ENCODE data around the gene TFAP2A. TPM values are rescaled to one million over a fixed set of nuclear protein-coding genes. Genes with fewer than 3 reads are reported as not detected.
A peak's percentile ranks its signal among the peaks of the same experiment; 100 is the strongest.

Gene TFAP2A
- total RNA-seq, 1 experiment from 2014 or later = 14.8 TPM

DNA sequence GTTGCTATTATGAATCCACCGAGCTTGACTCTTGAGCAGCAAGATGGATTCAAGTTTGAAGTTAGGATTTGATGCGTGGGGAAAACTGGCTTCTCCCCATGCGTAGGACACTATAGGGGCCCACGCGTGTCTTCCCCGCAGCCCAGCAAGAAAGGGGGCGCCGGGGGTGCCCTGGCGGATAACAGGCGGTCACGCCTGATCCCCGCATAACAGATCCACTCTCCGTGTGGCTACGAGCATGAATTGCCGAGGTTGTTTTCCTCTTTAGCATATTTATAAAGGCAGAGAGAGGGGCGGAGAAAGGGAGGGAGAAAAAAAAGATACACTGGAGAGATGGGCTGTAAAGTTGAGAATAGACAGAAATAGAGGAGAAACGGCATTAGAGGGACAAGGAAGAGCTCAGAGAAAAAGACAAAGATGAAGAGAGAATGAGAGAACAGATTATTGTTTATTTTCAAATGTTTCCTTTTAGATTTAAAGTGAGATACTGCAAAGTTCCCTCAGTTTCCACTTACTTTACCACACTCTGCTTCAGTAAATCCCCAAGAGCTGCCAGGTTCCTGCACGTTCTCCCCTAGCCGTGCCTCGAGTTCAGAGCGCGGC, 32.0 kb downstream of the TFAP2A start:
- Histone ChIP-seq H3K4me3 (peak overlapping the region; percentile 30; the same call in 1 of the 2 replicates), H3K27me3 (no peaks in the 10 kb centered on the region), H3K36me3 (no peaks in the 10 kb centered on the region), H3K9me3 (no peaks in the 10 kb centered on the region)
- DNase-seq = no peak

DNA sequence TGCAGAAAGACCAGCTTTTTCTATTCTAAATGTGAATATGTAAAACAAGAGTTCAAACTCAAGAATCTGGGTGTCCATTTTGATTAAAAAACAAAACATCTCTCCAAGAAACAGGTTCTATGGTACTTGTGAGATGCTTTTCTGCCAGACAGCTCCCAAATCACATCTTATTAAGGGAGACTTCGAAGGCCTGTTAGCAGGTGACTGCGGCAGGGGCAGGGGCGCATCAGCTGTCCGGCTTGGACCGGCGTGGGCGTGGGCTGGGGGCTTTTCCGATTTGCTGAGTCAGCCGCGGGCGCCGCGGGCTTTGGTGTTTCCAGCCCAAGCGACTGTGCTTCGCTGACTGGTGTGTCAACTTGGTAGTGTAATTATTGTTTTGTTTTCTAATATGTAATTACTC, 32.6 kb downstream of the TFAP2A start:
- DNase-seq = no peak
- no peaks in the 10 kb centered on the region for H3K9me3 ChIP-seq
- H3K27me3 ChIP-seq = no peaks in the 10 kb centered on the region
- no peak overlapping the region for H3K4me3 ChIP-seq
- no peaks in the 10 kb centered on the region for H3K36me3 ChIP-seq

DNA sequence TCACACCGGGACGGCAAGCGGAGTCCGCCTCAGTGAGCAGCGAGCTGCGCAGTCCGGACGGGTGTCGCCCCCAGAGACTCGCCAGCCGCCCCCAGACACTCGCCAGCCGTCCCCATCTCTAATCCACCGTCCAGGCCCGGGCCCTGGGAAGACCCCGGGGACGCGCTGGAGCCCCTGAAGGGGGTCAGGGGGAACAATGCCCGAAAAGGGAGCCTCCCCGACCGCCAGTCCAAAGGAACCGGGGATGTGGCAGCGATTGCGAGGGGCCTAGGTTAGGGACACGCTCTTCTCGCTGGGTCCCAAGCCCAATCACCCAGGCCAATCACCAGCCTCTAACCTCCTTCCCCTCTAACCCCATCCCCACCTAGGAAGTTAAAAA, 33.1 kb downstream of the TFAP2A start:
- Histone ChIP-seq H3K36me3 (no peaks in the 10 kb centered on the region), H3K4me3 (no peak overlapping the region), H3K9me3 (no peaks in the 10 kb centered on the region), H3K27me3 (no peaks in the 10 kb centered on the region)
- DNase-seq = no peak

DNA sequence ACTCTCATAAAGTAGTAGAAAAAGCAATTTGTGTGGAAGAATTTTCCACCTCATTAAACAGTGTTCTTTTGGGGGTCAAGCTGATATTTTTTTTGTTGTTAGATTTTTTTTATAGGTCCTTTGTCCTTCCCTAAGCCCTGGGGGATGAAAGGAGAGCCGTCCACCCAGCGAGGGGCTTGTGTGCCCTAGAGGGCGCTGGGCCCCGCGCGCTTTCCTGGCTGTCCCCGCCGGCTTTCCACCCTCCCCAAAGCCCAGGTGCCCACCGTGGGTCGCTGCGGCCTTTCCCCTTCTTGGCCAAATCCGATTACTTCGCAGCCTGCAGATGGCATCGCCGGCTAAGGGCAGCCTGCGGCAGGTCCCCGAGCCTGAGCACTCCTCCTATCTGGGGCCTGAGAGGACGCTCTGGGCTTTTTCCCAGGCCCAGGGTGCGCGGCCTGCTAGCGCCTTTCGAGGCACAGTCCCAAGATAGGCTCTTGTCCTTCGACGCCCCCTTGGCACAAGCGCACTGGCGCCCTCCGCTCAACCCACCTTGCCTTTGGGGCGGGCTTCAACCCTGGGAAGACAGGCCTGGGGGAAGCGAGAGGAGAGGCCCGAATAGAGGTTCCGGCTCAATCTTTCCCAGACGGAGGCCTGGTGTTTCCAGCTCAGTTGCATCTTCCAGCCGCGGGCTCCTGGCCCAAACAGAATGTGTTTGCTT, 33.6 kb downstream of the TFAP2A start:
- H3K27me3 ChIP-seq = no peaks in the 10 kb centered on the region
- no peak for DNase-seq
- no peaks in the 10 kb centered on the region for H3K9me3 ChIP-seq
- H3K4me3 ChIP-seq = no peak overlapping the region
- no peaks in the 10 kb centered on the region for H3K36me3 ChIP-seq

DNA sequence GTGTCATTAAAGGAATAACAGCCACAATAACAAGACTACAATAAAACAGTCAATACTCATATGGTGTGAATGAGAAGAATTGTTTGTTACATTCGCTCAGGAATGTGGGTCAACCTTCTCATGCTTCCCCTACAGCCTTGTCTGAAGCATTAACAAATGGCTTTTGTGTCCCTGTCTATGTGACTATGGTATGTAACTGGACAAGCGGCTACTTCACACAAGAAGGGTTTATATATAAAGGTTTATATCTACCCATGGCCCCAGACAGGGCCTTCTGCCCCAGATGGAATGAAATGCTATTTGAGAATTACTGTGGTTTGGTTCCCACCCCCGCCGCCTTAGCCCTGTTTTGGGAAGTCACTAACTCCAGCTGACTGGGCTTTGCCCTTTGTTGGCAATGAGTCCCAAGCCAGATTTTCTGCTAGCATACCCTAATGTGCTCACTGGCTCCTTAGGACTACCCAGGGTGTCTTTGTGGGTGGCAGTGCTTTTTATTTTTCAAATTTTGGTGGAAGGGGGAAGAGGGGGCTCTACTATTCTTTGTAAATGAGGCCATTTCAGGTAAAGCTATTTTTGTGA, 39.4 kb downstream of the TFAP2A start:
- no peak overlapping the region for H3K4me3 ChIP-seq
- no peaks in the 10 kb centered on the region for H3K9me3 ChIP-seq
- H3K36me3 ChIP-seq = no peaks in the 10 kb centered on the region
- DNase-seq = no peak
- no peaks in the 10 kb centered on the region for H3K27me3 ChIP-seq

DNA sequence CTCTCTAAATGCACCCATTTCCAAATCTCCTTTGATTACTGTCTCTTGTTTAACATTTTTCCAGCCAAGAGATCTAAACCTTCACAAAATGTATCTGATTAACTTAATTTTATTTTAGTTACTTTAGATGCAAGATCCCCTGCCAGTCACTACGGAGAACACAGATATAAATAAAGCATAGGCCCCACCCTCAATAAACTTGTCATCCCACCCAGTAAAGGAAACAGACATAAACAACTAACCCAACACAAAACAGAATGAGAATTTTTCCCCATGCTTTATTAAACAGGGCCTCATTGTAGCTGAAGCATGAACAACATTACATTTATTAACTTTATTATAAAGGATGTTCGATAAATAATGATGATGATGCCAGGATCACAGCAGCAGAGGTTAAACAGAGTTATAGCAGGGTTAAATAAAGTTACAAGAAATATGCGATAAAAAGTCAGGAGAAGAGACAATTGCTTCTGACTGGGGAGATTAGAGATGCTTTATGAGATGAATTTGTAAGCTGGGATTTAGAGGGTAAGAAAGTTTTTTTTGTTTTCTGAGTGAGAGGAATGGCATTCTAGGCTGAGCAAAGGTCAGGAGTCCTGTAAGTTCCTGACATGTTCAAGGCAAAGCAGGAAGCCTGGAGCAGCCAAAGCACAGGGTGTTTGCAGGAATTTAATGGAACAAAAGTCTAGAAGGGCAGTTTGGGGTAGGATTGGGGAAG, 41.1 kb downstream of the TFAP2A start:
- no peaks in the 10 kb centered on the region for H3K36me3 ChIP-seq
- H3K27me3 ChIP-seq = no peaks in the 10 kb centered on the region
- no peaks in the 10 kb centered on the region for H3K9me3 ChIP-seq
- no peak overlapping the region for H3K4me3 ChIP-seq
- DNase-seq = peak; percentile 62

DNA sequence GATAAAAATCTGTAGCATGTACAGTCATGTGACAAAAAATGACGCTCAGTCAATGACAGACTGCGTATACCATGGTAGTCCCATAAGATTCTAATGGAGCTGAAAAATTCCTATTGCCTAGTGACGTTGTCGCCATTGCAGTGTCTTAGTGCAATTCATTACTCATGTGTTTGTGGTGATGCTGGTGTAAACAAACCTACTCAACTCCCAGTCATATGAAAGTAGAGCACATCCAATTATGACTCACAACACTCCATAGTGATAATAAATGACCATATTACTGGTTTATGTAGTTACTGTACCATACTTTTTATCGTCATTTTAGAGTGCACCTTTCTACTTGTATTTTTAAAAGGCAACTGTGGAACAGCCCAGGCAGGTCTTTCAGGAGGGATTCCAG, 45.0 kb downstream of the TFAP2A start:
- H3K9me3 ChIP-seq = peaks cover 3% of the 10 kb centered on the region
- peak; percentile 53 for DNase-seq
- H3K27me3 ChIP-seq = no peaks in the 10 kb centered on the region
- H3K4me3 ChIP-seq = no peak overlapping the region
- no peaks in the 10 kb centered on the region for H3K36me3 ChIP-seq

DNA sequence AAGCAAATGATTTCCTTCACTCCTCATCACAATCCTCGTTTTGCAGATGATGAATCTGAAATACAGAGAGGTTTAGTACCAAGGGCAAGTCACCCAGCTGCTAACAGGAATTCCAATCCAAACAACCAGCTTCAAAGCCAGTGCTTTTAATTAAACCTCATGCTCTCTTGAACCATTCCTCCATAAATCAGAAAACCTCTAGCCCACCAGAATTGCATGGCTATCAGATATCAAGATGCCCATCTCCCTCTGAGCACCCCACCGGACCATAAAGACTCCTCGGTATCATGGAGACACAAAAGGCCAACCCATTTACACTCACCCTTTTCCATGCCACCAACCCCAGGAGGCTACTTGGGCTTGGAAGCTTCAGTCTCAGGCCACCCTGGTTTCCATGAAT, 46.0 kb downstream of the TFAP2A start:
- peaks cover 12% of the 10 kb centered on the region for H3K9me3 ChIP-seq
- H3K27me3 ChIP-seq = no peaks in the 10 kb centered on the region
- no peak for DNase-seq
- H3K4me3 ChIP-seq = no peak overlapping the region
- no peaks in the 10 kb centered on the region for H3K36me3 ChIP-seq

- Histone ChIP-seq H3K36me3 (no peaks in the 10 kb centered on the region), H3K4me3 (no peak overlapping the region), H3K27me3 (no peaks in the 10 kb centered on the region), H3K9me3 (peaks cover 13% of the 10 kb centered on the region)
- DNase-seq = no peak
Observed at GRCh38 chr6:10363911-10364310, 51.0 kb downstream of the TFAP2A start.

DNA sequence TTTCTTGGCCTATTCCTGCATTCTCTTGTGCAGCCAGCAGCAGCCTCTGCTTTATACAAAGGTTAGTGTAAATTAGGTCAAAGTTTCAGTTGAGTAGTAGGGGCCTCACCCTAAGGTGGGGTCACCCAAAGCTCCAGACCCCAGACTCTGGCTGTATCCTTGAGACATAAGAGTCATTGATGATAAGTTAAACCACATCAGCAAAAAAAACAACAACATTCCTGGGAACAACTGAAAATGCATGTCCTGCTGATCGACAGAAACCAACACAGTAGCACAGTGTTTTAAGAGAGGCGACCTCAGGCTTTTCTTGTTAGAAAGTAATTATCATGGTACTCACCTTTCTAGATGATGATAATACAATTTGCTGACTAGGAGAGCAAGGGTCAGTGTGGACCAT, 52.6 kb downstream of the TFAP2A start:
- H3K9me3 ChIP-seq = peaks cover 13% of the 10 kb centered on the region
- no peak overlapping the region for H3K4me3 ChIP-seq
- H3K27me3 ChIP-seq = no peaks in the 10 kb centered on the region
- no peak for DNase-seq
- H3K36me3 ChIP-seq = no peaks in the 10 kb centered on the region

GRCh38 chr6:10361428-10361827, 53.4 kb downstream of the TFAP2A start:
- H3K27me3 ChIP-seq = no peaks in the 10 kb centered on the region
- peaks cover 13% of the 10 kb centered on the region for H3K9me3 ChIP-seq
- no peaks in the 10 kb centered on the region for H3K36me3 ChIP-seq
- no peak overlapping the region for H3K4me3 ChIP-seq
- DNase-seq = no peak

DNA sequence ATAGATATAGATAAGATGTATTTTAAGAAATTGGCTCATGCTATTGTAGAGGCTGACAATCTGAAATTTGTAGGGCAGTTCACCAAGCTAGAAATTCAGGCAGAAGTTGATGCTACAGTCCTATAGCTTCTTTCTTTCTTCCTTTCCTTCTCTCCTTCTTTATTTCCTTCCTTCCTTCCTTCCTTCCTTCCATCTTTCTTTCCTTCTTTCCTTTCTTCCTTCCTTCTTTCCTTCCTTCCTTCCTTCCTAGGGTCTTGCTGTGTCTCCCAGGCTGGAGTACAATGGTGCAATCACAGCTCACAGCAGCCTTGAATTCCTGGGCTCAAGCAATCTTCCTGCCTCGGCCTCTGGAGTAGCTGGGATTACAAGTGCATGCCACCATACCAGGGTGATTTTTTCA, 55.3 kb downstream of the TFAP2A start:
- H3K27me3 ChIP-seq = no peaks in the 10 kb centered on the region
- no peaks in the 10 kb centered on the region for H3K36me3 ChIP-seq
- peaks cover 8% of the 10 kb centered on the region; the same call in 1 of the 2 replicates for H3K9me3 ChIP-seq
- no peak overlapping the region for H3K4me3 ChIP-seq
- DNase-seq = no peak

DNA sequence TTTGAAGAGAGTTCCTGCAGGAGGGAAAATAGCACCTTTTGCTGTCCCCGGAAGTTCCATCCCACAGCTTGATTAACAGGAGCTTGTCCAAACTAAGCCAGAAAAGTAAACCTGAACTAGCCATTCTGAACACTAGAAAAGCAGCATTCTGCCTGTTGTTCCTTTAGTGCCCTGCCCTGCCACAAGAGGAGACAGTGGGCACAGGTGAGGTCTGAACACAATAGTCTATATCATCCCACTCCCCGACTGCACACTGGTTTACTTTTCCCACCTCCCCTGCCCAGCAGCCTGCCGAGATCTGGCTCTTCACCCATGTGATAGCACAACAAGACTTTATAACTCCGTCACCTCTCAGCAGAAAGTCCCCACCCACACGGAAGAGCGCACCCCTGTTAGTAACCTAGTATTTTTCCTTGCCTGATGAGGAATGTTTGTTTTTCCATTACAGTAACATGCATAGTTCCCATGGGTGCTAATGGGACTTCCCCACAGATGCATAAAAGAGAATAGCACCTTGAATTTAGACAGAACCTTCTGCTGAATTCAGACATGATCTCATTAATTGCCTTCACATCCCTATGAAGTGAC, 59.7 kb downstream of the TFAP2A start:
- no peak for DNase-seq
- Histone ChIP-seq H3K27me3 (no peaks in the 10 kb centered on the region), H3K36me3 (no peaks in the 10 kb centered on the region), H3K4me3 (no peak overlapping the region), H3K9me3 (no peaks in the 10 kb centered on the region)

- no peaks in the 10 kb centered on the region for H3K9me3 ChIP-seq
- H3K27me3 ChIP-seq = no peaks in the 10 kb centered on the region
- H3K36me3 ChIP-seq = no peaks in the 10 kb centered on the region
- no peak for DNase-seq
- no peak overlapping the region for H3K4me3 ChIP-seq
Observed at GRCh38 chr6:10351791-10352190, 63.1 kb downstream of the TFAP2A start.

DNA sequence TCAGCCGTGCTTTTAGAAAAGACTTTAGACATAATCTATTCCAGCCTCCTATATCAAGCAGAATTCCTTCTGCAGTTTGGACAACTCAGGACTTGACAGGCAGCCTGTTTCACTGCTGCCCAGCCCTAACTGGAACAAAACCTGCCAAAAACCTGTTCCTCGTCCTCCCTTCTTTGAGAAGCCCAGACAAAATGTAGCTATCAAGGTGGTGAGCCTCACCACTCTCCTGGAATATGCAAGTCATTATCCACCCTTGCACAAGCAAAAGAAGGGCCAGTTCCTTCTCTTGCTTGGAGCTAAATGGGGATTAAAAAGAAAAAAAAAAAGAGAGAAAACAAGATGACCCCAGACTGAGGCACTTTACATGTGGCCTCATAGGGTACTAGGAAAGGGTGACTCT, 64.2 kb downstream of the TFAP2A start:
- no peak overlapping the region for H3K4me3 ChIP-seq
- no peaks in the 10 kb centered on the region for H3K27me3 ChIP-seq
- no peaks in the 10 kb centered on the region for H3K9me3 ChIP-seq
- H3K36me3 ChIP-seq = no peaks in the 10 kb centered on the region
- no peak for DNase-seq

DNA sequence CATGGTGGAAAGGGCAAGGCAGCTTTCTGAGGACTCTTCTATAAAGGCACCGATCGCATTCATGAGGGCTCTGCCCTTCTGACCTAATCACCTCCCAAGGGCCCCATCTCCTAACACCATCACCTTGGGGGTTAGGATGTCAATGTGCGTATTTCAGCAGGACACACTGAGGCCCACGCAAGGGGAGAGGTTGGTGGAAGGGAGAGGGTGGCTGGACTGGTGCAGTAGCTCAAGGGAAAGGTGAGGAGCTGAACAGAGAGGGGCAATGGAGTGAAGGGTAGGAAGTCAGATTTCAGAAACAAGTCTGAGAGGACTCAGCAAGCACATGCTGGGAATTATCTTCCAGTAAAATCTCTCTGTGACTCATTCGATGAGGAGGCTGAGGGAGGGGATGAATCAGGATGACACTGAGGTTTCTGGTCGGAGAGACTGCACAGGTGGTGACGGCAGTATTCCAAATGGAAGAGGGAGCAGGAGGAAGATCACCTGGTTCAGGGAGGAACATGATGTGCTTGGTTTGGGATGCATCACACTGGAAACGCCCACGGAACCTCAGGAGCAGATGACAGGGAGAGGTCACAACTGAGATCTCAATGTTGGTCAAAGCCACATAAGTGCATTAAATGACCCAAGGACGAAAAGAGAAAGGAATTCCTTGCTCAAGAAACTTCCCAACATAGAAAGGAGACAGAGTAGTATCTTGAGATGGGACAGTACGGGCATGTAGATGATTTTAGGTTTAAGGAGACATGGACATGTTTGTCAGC, 67.1 kb downstream of the TFAP2A start:
- H3K27me3 ChIP-seq = no peaks in the 10 kb centered on the region
- no peak overlapping the region for H3K4me3 ChIP-seq
- H3K9me3 ChIP-seq = no peaks in the 10 kb centered on the region
- H3K36me3 ChIP-seq = no peaks in the 10 kb centered on the region
- DNase-seq = peak; percentile 60
